Pancreas (tissue), 10 donors: ENCODE measurements around the gene CAPN13. TPM values are rescaled to one million over a fixed set of nuclear protein-coding genes. Genes with fewer than 3 reads are reported as not detected.
A peak's percentile ranks its signal among the peaks of the same experiment; 100 is the strongest.

Experiments
- ATAC-seq, 4 donors: fragments of 200-7000 bp; cut with Tn5 transposase; one replicate each; pipeline versions ENCODE4 v1.8.0 to v1.9.1; 2020; ENCODE audit warnings: mild to moderate bottlenecking in 4 of 4, moderate library complexity in 4 of 4
- DNase-seq, 6 donors: peaks; one replicate each; pipeline ENCODE4 v3.0.0-alpha.2; 2020
- FAIRE-seq: peaks from 2 replicates; lab custom pipeline; 2012; peaks lifted over from hg19 to GRCh38; lab: Jason Lieb, UNC
- H3K27ac ChIP-seq, 4 donors: fragments of 200-600 bp; sonication (generic); 1 replicate in 3 of 4; 2 replicates in 1 of 4; pipeline versions ENCODE4 v1.5.0 to v1.8.0; 2020
- H3K27me3 ChIP-seq, 4 donors: fragments of 200-600 bp; one replicate each; pipeline ENCODE4 v1.8.0; 2021
- H3K36me3 ChIP-seq, 3 donors: fragments of 200-600 bp; sonication (generic) in 1 of 3; one replicate each; pipeline versions ENCODE4 v1.5.0 to v1.8.0; 2020 to 2021
- H3K4me1 ChIP-seq, 3 donors: fragments of 200-600 bp; one replicate each; pipeline ENCODE4 v1.8.0; 2021
- H3K4me3 ChIP-seq, 4 donors: fragments of 200-600 bp; sonication (generic) in 2 of 4; one replicate each; pipeline versions ENCODE4 v1.5.0 to v1.8.0; 2020 to 2021
- H3K9me3 ChIP-seq, 4 donors: fragments of 200-600 bp; one replicate each; pipeline ENCODE4 v1.8.0; 2021
- CTCF ChIP-seq, 4 donors: fragments of 200-600 bp; sonication (generic) in 3 of 4; IDR thresholded peaks; one replicate each; pipeline versions ENCODE4 v1.5.0 to v1.8.0; 2021; ENCODE audit warnings: antibody characterized with exemption in 4 of 4
- WGBS, 2 donors: extraction: QIAGEN DNeasy Blood & Tissue Kit; methylation state at CpG; one replicate each; pipeline ENCODE4 v1.1.7; 2013; 5-methylcytosine and 5-hydroxymethylcytosine counted together
- intact Hi-C, 3 donors: fragments of 100-400 bp; cut with DNase I; formaldehyde crosslinking; loops; one replicate each; pipeline versions ENCODE4 v1.11.1 to v1.14.2; 2022
- polyA plus RNA-seq, 2 donors: library from polyadenylated mRNA; stranded (reverse); fragments of 200-250 nt; gene quantifications; one replicate each; pipeline ENCODE4 v1.2.3, GENCODE V29; 2013
- total RNA-seq, 6 donors: library from RNA; stranded (reverse); fragmentation: NEBNext Ultra II Directional in 4 of 6; extraction: Animal tissue kit (Norgen Biotek cat#: 25700) in 4 of 6; gene quantifications; one replicate each; pipeline versions ENCODE4 v1.2.1 to v1.2.4, GENCODE V29; 2021 to 2023
- donor health status: healthy with polysubstance abuse.
- donor health status: DM: no; HTN: no; CAD: no; lungs with moderate emphysema.
- donor health status: DM: no; HTN: no; CAD: no.
- donor health status: control.
- donor health status: control.
- donor health status: Bipolar disorder and iron deficiency.
- donor health status: DM: yes; HTN: yes; CAD: no.
- donor health status: DM: no; HTN: no; CAD: no.
- donor health status: DM: no; HTN: no; CAD: no.
- donor health status: DM: yes; HTN: yes; CAD: no.

The CAPN13 gene
- total and polyA plus RNA-seq, 8 donors, result 2.7 to 18.3 (median 6.5) TPM

DNA sequence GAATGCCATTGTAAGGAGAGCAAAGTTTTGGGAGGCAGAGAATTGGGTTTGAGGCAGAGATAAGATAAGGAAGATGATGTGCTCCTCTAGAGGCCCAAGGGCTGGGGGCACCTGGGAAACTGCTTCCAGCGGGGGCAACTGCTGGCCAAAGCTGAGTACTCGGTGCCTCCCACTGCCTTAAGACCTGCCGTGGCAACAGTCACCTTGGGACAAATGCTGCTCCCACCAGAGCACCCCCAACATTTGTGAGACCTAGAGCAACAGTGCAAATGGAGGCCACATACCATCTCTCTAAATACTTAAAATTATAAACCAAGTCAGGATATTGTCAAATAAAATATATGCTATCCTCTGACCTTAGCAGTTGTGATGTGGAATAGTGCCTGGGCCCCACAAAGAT, 127.1 kb downstream of the CAPN13 start:
- Histone ChIP-seq H3K27ac (no peak overlapping the region), H3K36me3 (no peaks in the 10 kb centered on the region), H3K4me1 (no peaks in the 10 kb centered on the region), H3K4me3 (no peak overlapping the region), H3K27me3 (no peaks in the 10 kb centered on the region), H3K9me3 (no peaks in the 10 kb centered on the region)
- ATAC-seq (no peak), DNase-seq (no peak), FAIRE-seq (no peak)
- intact Hi-C loops, result no loop called here
- 84 to 93% methylated on average over 3 of the region's 3 CpGs for whole genome bisulfite sequencing, 2 donors
- no peak for TF ChIP-seq CTCF (IDR thresholded peaks at IDR 0.05)

DNA sequence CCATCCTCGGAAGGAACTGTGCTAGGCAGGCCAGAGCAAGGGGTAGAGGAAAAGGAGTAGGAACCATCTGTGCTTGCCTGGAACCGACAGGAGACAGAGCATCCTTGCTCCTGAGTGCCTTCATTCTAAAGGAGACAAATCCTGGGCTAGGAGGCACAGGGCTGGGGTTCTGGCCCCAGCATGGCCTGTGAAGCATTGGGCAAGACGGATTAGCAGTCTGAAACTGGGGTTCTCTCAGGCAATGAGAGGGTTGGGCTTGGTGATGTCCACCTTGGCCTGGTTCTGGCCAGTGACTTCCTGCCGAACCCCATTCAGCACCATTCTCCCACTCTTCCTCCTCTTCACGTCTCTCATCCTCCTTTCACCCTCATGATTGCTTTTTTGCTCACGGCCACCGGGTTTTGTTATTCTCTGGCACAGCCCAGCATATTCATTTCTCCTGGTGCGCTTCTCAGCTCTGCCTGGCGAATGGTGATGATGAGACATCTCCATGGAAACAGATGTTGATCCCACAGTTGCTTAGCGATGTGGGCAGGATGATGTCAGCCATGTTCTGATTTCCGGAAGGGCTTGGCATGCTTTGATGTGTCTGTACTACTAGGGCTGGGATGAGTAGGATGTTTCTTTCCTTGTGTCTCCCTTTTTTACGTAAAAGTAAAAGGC, 127.7 kb downstream of the CAPN13 start:
- DNase-seq (no peak), FAIRE-seq (no peak)

GRCh38 chr2:30678410-30679137, 128.7 kb downstream of the CAPN13 start:
- 78 to 85% methylated on average over 11 of the region's 11 CpGs for WGBS, 2 donors
- Histone ChIP-seq H3K4me3 (no peak overlapping the region), H3K9me3 (no peaks in the 10 kb centered on the region), H3K36me3 (no peaks in the 10 kb centered on the region), H3K4me1 (no peaks in the 10 kb centered on the region), H3K27ac (no peak overlapping the region), H3K27me3 (no peaks in the 10 kb centered on the region)
- no peak for DNase-seq
- TF ChIP-seq CTCF (IDR thresholded peaks at IDR 0.05), result no peak
- FAIRE-seq, result no peak
- intact Hi-C loops, result no loop called here
- no peak for ATAC-seq

More for the DNA sequence above, 127.7 kb downstream of the CAPN13 start:
- WGBS, 2 donors, result 80 to 88% methylated on average over 12 of the region's 12 CpGs
- H3K9me3 ChIP-seq, result no peaks in the 10 kb centered on the region
- H3K27me3 ChIP-seq, result no peaks in the 10 kb centered on the region
- H3K4me1 ChIP-seq, result no peaks in the 10 kb centered on the region
- H3K4me3 ChIP-seq, result no peak overlapping the region
- no peak for TF ChIP-seq CTCF (IDR thresholded peaks at IDR 0.05)
- no peak overlapping the region for H3K27ac ChIP-seq
- intact Hi-C loops, result no loop called here
- peak in 2 of 4 donors; percentile 66 to 68 for ATAC-seq
- H3K36me3 ChIP-seq, result no peaks in the 10 kb centered on the region

DNA sequence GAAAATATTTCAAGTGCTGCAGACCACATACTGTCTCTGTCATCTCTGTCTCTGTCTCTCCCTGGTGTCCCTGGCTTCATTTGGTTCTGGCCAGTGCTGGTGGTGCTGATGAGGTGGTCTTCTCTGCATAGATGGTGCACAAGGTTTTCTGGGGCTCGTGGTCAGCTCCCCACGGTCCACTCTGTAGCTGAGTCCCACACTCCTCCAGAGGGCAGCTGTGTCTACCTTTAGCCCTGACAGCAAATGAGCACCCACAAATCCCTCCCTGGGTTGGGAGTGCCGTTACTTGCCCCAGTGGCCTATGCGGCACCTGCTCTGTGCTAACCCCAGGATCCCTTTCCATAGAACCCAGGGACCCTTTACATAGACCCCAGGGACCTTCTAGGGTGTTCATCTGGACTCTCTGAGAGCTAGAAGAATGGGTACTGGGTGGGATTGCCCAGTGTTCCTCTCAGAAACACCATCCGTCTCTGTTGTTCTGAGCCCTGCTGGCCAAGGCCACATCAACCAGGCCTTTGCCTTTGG, 129.3 kb downstream of the CAPN13 start:
- Histone ChIP-seq H3K27ac (no peak overlapping the region), H3K9me3 (no peaks in the 10 kb centered on the region), H3K36me3 (no peaks in the 10 kb centered on the region), H3K4me1 (no peaks in the 10 kb centered on the region), H3K4me3 (no peak overlapping the region), H3K27me3 (no peaks in the 10 kb centered on the region)
- intact Hi-C loops, result no loop called here
- ATAC-seq (no peak), FAIRE-seq (no peak), DNase-seq (no peak)
- no peak for TF ChIP-seq CTCF (IDR thresholded peaks at IDR 0.05)
- 78 to 81% methylated on average over 5 of the region's 5 CpGs for WGBS, 2 donors

DNA sequence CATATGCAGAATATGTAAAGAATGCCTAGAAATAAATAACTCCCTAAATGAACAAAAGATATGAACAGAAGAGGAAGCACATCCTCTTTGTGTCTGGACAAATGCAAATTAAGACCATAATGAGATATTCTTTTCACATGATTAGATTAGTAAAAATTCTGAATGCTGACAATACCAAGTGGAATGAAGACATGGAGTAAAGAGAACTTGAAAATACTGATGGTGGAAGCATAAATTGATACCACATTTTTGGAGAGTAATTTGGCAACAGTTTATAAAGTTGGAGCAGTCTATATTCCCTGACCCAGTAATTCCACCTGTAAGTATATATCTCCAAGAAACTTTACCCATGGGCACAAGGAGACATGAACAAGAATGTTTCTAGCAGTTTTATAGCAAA, 130.0 kb downstream of the CAPN13 start:
- DNase-seq (no peak), FAIRE-seq (no peak), ATAC-seq (no peak)
- TF ChIP-seq CTCF (IDR thresholded peaks at IDR 0.05), result no peak
- intact Hi-C loops, result no loop called here
- Histone ChIP-seq H3K27ac (no peak overlapping the region), H3K27me3 (no peaks in the 10 kb centered on the region), H3K4me3 (no peak overlapping the region), H3K4me1 (no peaks in the 10 kb centered on the region), H3K36me3 (no peaks in the 10 kb centered on the region), H3K9me3 (no peaks in the 10 kb centered on the region)
